Measurements from ENCODE around the gene EVX1. TPM values are rescaled to one million over a fixed set of nuclear protein-coding genes. Genes with fewer than 3 reads are reported as not detected.

The EVX1 gene
- total RNA-seq, 1 donor from 2014 or later = not detected

DNA sequence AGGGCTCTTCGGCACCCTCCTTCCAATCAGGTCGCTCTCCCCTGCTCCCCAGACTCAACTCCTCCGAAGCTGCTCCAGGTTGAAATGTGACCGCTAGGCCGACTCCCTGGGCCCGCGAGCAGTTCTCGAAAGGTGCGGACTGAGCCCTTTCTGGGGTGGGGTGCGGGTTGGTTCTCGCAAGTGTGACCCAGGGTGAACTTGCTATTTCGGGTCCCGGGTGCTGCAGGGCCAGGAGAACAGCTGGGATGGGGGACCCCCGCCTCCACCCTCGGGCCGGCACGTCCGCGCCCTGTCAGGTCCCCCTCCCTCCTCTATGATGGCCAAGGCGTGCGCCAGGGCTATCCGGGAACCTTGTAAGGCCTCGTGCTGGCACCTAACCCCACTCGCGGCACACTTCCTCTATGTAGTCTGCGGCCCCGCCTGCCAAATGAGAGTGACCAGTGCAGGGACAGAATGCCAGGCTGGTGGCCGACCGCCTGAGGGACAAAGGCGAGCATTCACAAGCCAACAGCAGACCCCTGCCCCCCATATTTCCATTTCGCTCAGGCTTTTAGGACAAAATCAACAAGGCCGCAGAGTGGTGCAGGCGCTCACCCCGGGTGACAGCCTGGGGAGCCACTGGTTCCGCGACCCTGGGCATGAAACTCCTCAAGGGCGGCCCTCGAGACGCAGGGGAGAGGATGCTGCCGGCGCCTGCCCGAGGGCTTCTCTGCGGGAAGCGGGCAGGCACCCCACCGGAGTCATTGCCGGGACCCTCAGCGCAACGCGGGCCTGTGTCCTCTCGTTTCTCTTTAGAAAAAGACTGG lies 29.0 kb upstream of the EVX1 start:
- Histone ChIP-seq H3K9me3 (ENCODE audit: control insufficient read depth in 3 of 3, low read length in 3 of 3) (no peaks in the 10 kb centered on the region), H3K36me3 (ENCODE audit: control insufficient read depth in 3 of 3, insufficient read depth in 3 of 3, low read length in 3 of 3) (no peaks in the 10 kb centered on the region), H3K27me3 (ENCODE audit: control insufficient read depth in 3 of 3, insufficient read depth in 3 of 3, low read length in 3 of 3) (peaks cover 36 to 62% (median 39%) of the 10 kb centered on the region in 3 donors), H3K4me3 (ENCODE audit: low read length in 3 of 3) (no peak overlapping the region), H3K4me1 (ENCODE audit: control insufficient read depth in 3 of 3, insufficient read depth in 3 of 3, low read length in 3 of 3) (peaks cover 4% of the 10 kb centered on the region in 3 donors), H3K9ac (ENCODE audit: low read depth in 1 of 3, low read length in 3 of 3) (no peak overlapping the region), H3K27ac (ENCODE audit: low read depth, low read length) (no peak overlapping the region)

DNA sequence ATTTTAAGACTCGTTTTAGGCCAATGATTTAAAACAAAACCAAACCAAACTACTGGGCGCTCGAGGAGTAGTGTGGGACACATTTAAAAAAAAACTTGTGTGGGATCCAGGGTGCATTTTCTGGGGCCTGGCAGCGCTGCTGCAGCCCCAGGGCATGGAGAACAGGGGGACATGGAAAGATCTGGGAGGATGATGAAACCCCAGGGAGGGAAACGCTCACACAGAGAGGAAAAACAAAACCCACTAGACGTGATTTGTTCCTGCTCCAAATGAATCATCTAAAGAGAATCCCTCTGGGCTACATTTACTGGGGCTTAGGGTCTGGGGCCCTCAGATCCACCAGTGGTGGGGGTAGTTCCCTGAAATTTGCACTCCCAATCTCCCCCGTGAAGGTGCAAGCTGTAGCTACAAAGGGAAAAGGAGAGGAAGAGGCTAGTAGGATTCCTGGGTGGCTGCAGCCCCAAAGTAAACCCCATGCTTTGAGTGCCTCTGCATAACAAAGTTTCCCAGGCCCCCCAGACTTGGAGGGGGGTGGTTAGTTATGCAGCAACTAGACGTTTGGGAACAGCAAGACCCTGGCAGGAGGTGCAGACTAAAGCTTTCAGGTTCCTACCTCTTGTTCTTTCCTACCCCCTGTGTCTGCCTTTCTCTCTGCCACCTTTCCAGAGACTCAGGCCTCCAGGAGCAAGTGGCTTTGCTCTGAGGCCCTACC lies 28.2 kb upstream of the EVX1 start:
- Histone ChIP-seq H3K4me1 (ENCODE audit: control insufficient read depth in 3 of 3, insufficient read depth in 3 of 3, low read length in 3 of 3) (peaks cover 4% of the 10 kb centered on the region in 3 donors), H3K9me3 (ENCODE audit: control insufficient read depth in 3 of 3, low read length in 3 of 3) (no peaks in the 10 kb centered on the region), H3K27me3 (ENCODE audit: control insufficient read depth in 3 of 3, insufficient read depth in 3 of 3, low read length in 3 of 3) (peaks cover 34 to 59% (median 39%) of the 10 kb centered on the region in 3 donors), H3K27ac (ENCODE audit: low read depth, low read length) (no peak overlapping the region), H3K9ac (ENCODE audit: low read depth in 1 of 3, low read length in 3 of 3) (no peak overlapping the region), H3K36me3 (ENCODE audit: control insufficient read depth in 3 of 3, insufficient read depth in 3 of 3, low read length in 3 of 3) (no peaks in the 10 kb centered on the region), H3K4me3 (ENCODE audit: low read length in 3 of 3) (no peak overlapping the region)

DNA sequence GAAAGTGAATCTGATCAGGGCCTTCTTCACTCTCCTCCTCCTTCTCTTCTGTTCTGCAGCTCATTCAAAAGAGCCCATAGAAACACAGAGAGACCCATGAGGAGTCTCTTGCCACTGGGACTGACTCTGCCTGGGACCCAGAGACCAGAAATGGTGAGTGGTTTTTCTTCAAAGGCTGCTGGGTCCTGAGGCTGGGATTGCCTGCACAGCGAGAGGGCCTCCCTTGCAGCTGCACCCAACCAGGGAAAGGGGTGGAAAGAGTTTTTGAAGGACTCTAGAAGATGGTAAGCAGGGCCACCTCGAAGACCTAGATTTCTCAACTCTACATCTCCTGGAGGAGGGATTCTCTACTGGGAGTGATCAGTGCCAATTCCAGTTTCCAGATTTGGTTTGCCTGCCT lies 27.2 kb upstream of the EVX1 start:
- Histone ChIP-seq H3K4me3 (ENCODE audit: low read length in 3 of 3) (no peak overlapping the region), H3K9ac (ENCODE audit: low read depth in 1 of 3, low read length in 3 of 3) (no peak overlapping the region), H3K36me3 (ENCODE audit: control insufficient read depth in 3 of 3, insufficient read depth in 3 of 3, low read length in 3 of 3) (no peaks in the 10 kb centered on the region), H3K9me3 (ENCODE audit: control insufficient read depth in 3 of 3, low read length in 3 of 3) (no peaks in the 10 kb centered on the region), H3K27ac (ENCODE audit: low read depth, low read length) (no peak overlapping the region), H3K4me1 (ENCODE audit: control insufficient read depth in 3 of 3, insufficient read depth in 3 of 3, low read length in 3 of 3) (peaks cover 4% of the 10 kb centered on the region in 3 donors), H3K27me3 (ENCODE audit: control insufficient read depth in 3 of 3, insufficient read depth in 3 of 3, low read length in 3 of 3) (peaks cover 34 to 59% (median 38%) of the 10 kb centered on the region in 3 donors)

DNA sequence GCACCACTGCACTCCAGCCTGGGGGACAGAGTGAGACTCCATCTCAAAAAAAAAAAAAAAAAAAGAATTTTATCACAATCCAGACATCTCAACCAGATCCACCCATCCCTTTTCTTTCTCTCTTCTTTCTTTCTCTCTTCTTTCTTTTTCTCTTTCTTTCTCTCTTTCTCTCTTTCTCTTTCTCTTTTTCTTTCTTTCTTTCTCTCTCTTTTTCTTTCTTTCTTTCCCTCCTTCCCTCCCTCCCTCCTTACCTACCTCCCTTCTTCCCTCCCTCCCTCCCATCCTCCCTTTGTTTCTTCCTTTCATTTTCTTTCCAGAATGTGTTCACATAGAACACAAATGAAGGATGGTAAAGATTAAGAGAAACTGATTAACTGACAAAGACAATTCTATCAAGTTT lies 24.7 kb upstream of the EVX1 start:
- H3K36me3 ChIP-seq (ENCODE audit: control insufficient read depth in 3 of 3, insufficient read depth in 3 of 3, low read length in 3 of 3) = no peaks in the 10 kb centered on the region
- H3K9me3 ChIP-seq (ENCODE audit: control insufficient read depth in 3 of 3, low read length in 3 of 3) = no peaks in the 10 kb centered on the region
- H3K27me3 ChIP-seq (ENCODE audit: control insufficient read depth in 3 of 3, insufficient read depth in 3 of 3, low read length in 3 of 3) = peaks cover 26 to 53% (median 39%) of the 10 kb centered on the region in 3 donors
- H3K4me3 ChIP-seq (ENCODE audit: low read length in 3 of 3) = no peak overlapping the region
- H3K9ac ChIP-seq (ENCODE audit: low read depth in 1 of 3, low read length in 3 of 3) = no peak overlapping the region
- H3K4me1 ChIP-seq (ENCODE audit: control insufficient read depth in 3 of 3, insufficient read depth in 3 of 3, low read length in 3 of 3) = no peaks in the 10 kb centered on the region
- H3K27ac ChIP-seq (ENCODE audit: low read depth, low read length) = no peak overlapping the region

DNA sequence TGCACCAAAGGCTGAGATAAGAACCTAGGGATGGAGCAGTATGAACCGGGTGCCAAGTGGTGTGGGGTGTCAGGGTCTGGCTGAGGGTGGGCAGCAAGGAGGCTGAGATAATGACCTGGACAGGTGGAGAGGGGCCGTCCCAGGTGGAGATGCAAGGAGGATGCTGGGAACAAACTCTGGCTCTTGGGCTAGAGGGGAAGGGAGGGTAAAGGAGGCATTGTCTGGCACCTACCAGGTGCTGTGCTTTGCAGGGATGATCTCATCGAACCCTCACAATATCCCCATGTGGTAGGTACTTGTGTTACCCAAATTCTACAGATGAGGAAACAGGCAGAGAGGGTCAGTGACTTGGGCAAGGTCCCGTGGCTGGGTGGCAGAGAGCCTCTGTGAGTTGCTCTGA lies 22.8 kb upstream of the EVX1 start:
- Histone ChIP-seq H3K27me3 (ENCODE audit: control insufficient read depth in 3 of 3, insufficient read depth in 3 of 3, low read length in 3 of 3) (peaks cover 27 to 46% (median 41%) of the 10 kb centered on the region in 3 donors), H3K36me3 (ENCODE audit: control insufficient read depth in 3 of 3, insufficient read depth in 3 of 3, low read length in 3 of 3) (no peaks in the 10 kb centered on the region), H3K9ac (ENCODE audit: low read depth in 1 of 3, low read length in 3 of 3) (no peak overlapping the region), H3K4me3 (ENCODE audit: low read length in 3 of 3) (no peak overlapping the region), H3K4me1 (ENCODE audit: control insufficient read depth in 3 of 3, insufficient read depth in 3 of 3, low read length in 3 of 3) (no peaks in the 10 kb centered on the region), H3K9me3 (ENCODE audit: control insufficient read depth in 3 of 3, low read length in 3 of 3) (no peaks in the 10 kb centered on the region), H3K27ac (ENCODE audit: low read depth, low read length) (no peak overlapping the region)

DNA sequence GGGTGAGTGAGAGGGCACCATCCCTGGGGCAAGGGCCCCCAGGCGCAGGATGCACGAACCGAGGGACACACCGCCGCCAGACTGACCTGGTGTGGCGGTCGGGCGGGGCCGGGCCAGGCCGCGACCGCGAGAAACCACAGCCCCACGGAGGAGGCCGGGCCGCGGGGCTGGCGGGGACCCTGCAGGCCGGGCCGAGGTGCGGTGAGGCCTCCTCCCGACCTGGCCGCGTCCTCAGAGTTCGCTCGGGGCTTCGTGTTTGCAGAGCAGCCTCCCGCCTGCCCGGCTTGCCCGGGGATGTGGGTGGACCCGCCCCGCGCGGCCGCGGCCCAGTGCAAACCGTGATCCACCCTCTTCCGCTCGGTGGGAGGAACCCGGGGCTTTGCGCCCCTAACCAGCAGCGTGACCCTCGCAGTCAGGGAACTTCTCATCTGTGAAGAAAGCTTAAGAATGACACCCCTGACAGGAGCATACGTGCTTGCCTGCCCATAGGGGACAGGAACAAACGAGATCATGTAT lies 22.1 kb upstream of the EVX1 start:
- H3K4me3 ChIP-seq (ENCODE audit: low read length in 3 of 3) = no peak overlapping the region
- no peak overlapping the region for H3K27ac ChIP-seq (ENCODE audit: low read depth, low read length)
- H3K27me3 ChIP-seq (ENCODE audit: control insufficient read depth in 3 of 3, insufficient read depth in 3 of 3, low read length in 3 of 3) = peaks cover 34 to 53% (median 47%) of the 10 kb centered on the region in 3 donors
- H3K9me3 ChIP-seq (ENCODE audit: control insufficient read depth in 3 of 3, low read length in 3 of 3) = no peaks in the 10 kb centered on the region
- H3K36me3 ChIP-seq (ENCODE audit: control insufficient read depth in 3 of 3, insufficient read depth in 3 of 3, low read length in 3 of 3) = no peaks in the 10 kb centered on the region
- H3K4me1 ChIP-seq (ENCODE audit: control insufficient read depth in 3 of 3, insufficient read depth in 3 of 3, low read length in 3 of 3) = peaks cover 0 to 3% (median 2%) of the 10 kb centered on the region in 3 donors
- H3K9ac ChIP-seq (ENCODE audit: low read depth in 1 of 3, low read length in 3 of 3) = no peak overlapping the region

DNA sequence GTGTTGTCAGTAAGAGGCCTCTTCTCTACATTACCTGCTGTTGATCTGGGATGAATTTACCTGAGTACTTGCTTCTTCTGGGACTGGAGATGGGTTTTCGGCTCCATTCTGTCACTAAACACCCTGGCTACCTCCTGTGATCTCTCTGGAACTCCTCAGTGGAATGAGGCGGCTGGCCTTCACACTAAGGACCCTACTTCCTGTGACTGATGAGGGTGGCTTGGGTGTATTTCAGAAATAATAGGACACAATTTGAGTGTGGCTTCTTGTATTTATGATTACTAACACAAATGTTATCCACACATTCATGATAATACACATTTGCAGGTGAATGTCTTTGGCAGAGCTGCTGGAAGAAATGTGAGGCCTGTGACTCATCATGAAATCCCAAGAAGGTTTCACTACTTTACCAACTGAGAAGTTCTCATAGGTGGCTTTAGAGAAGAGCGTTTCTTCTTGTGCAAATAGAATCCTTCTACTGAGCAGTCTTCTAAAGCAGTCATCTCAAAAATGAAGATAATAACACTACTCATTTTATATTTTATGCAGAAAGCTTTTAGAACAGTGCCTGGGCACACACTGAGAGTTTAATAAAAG lies 21.3 kb upstream of the EVX1 start:
- Histone ChIP-seq H3K9me3 (ENCODE audit: control insufficient read depth in 3 of 3, low read length in 3 of 3) (no peaks in the 10 kb centered on the region), H3K36me3 (ENCODE audit: control insufficient read depth in 3 of 3, insufficient read depth in 3 of 3, low read length in 3 of 3) (no peaks in the 10 kb centered on the region), H3K27me3 (ENCODE audit: control insufficient read depth in 3 of 3, insufficient read depth in 3 of 3, low read length in 3 of 3) (peaks cover 40 to 59% (median 54%) of the 10 kb centered on the region in 3 donors), H3K4me3 (ENCODE audit: low read length in 3 of 3) (no peak overlapping the region), H3K27ac (ENCODE audit: low read depth, low read length) (no peak overlapping the region), H3K9ac (ENCODE audit: low read depth in 1 of 3, low read length in 3 of 3) (no peak overlapping the region), H3K4me1 (ENCODE audit: control insufficient read depth in 3 of 3, insufficient read depth in 3 of 3, low read length in 3 of 3) (peaks cover 0 to 4% (median 4%) of the 10 kb centered on the region in 3 donors)

DNA sequence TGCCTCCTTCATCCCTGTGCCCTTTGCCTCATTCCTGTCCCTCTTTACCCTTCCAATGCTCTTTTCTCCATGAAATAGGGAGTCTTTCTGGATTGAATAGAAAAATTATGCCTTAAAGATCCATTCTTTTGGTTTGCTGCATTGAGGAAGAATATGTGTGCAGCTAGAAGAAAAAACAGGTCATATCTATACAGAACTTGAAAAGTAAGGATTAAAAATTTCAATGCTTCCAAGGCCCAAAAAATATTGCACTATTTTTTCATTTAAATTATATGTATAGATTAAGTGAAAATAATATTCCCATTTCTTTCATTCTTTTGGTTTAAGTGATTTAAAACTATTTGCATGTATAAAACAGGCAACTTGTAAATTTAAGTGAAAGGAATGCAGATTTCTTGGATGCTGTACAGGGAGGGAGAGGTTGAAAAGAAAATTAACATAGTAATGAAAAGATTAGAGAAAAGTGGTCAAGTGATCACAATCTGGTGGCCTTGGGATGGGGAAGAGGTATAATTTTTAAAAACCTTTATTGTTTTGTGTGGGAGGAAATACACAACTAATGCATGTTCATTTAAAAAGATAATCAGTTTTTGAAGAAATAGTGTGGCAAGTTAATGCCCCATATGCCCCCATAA lies 18.5 kb upstream of the EVX1 start:
- peaks cover 44 to 65% (median 57%) of the 10 kb centered on the region in 3 donors for H3K27me3 ChIP-seq (ENCODE audit: control insufficient read depth in 3 of 3, insufficient read depth in 3 of 3, low read length in 3 of 3)
- H3K4me3 ChIP-seq (ENCODE audit: low read length in 3 of 3) = no peak overlapping the region
- H3K27ac ChIP-seq (ENCODE audit: low read depth, low read length) = no peak overlapping the region
- peaks cover 0 to 4% (median 4%) of the 10 kb centered on the region in 3 donors for H3K4me1 ChIP-seq (ENCODE audit: control insufficient read depth in 3 of 3, insufficient read depth in 3 of 3, low read length in 3 of 3)
- no peaks in the 10 kb centered on the region for H3K36me3 ChIP-seq (ENCODE audit: control insufficient read depth in 3 of 3, insufficient read depth in 3 of 3, low read length in 3 of 3)
- H3K9me3 ChIP-seq (ENCODE audit: control insufficient read depth in 3 of 3, low read length in 3 of 3) = no peaks in the 10 kb centered on the region
- H3K9ac ChIP-seq (ENCODE audit: low read depth in 1 of 3, low read length in 3 of 3) = no peak overlapping the region

DNA sequence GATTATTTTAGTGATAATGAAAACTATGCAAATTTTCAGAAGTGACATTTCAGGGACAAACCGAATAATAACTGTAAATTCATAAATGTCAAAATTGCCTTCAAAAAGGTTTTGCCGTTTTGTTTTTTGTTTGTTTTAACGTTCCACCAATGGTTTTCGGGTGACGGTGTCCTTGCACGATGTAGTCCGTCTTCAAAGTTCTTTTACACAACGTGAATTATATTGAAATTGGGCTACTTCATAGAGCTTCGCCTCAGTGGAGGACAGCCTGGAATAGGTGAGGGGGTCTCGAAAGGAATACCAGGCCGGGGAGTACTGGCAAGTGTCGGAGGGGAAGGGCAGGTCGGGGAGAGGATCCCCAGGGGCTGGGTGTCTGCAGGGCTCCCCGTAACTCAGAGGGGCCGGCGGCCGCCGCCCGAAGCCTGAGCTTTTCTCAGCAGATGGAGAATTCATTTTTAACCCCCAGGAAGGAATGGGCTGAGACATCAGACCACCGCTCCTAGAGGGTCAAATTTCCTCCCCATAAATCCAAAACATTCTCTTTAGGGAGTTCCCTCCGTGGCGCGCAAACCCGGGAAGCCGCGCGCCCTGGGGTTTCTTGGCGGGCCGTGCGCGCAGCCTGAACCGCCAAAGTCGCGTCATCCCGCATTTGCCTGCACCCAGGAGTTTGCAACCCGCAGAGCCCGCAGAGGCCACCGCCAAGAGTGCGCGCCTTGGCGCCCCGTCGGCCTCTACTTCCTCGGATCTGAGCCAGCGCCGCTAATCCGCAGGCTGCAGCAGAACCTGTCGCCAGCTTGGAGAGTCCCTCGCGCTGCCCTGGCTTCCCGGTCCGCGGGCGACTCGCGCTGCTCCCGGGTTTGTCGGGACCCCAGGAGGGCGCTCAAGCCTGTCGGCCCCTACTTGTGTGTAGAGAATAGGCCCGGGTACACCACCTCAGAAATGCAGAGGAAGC lies 17.3 kb upstream of the EVX1 start:
- H3K36me3 ChIP-seq (ENCODE audit: control insufficient read depth in 3 of 3, insufficient read depth in 3 of 3, low read length in 3 of 3) = no peaks in the 10 kb centered on the region
- peak overlapping the region in 1 of 3 donors; percentile 32 for H3K4me3 ChIP-seq (ENCODE audit: low read length in 3 of 3)
- peaks cover 0 to 4% (median 4%) of the 10 kb centered on the region in 3 donors for H3K4me1 ChIP-seq (ENCODE audit: control insufficient read depth in 3 of 3, insufficient read depth in 3 of 3, low read length in 3 of 3)
- H3K9me3 ChIP-seq (ENCODE audit: control insufficient read depth in 3 of 3, low read length in 3 of 3) = no peaks in the 10 kb centered on the region
- no peak overlapping the region for H3K27ac ChIP-seq (ENCODE audit: low read depth, low read length)
- H3K9ac ChIP-seq (ENCODE audit: low read depth in 1 of 3, low read length in 3 of 3) = no peak overlapping the region
- H3K27me3 ChIP-seq (ENCODE audit: control insufficient read depth in 3 of 3, insufficient read depth in 3 of 3, low read length in 3 of 3) = peaks cover 38 to 58% (median 49%) of the 10 kb centered on the region in 3 donors
